Heart right ventricle (tissue), 16 donors: ENCODE data around the gene DPEP1. TPM values are rescaled to one million over a fixed set of nuclear protein-coding genes. Genes with fewer than 3 reads are reported as not detected.

Experiments used
- ATAC-seq, 8 donors: fragments of 200-7000 bp; cut with Tn5 transposase; one replicate each; pipeline ENCODE4 v1.9.1; 2020; ENCODE audit warnings: mild to moderate bottlenecking in 8 of 8, moderate library complexity in 8 of 8, moderate number of reproducible peaks in 1 of 8
- DNase-seq, 2 donors: peaks; one replicate each; pipeline ENCODE4 v3.0.0-alpha.2; 2020
- H3K27ac ChIP-seq, 10 donors: fragments of 200-600 bp; sonication (generic) in 2 of 10; one replicate each; pipeline versions ENCODE4 v1.5.0 to v1.8.0; 2020 to 2022; ENCODE audit warnings: mild to moderate bottlenecking in 3 of 10
- H3K27me3 ChIP-seq, 7 donors: fragments of 200-600 bp; one replicate each; pipeline ENCODE4 v1.8.0; 2021 to 2022; ENCODE audit warnings: mild to moderate bottlenecking in 2 of 7
- H3K36me3 ChIP-seq, 9 donors: fragments of 200-600 bp; sonication (generic) in 1 of 9; one replicate each; pipeline versions ENCODE4 v1.5.0 to v1.8.0; 2020 to 2022; ENCODE audit warnings: mild to moderate bottlenecking in 2 of 9
- H3K4me1 ChIP-seq, 9 donors: fragments of 200-600 bp; sonication (generic) in 1 of 9; one replicate each; pipeline versions ENCODE4 v1.5.0 to v1.8.0; 2020 to 2022; ENCODE audit warnings: mild to moderate bottlenecking in 4 of 9
- H3K4me3 ChIP-seq, 10 donors: fragments of 200-600 bp; sonication (generic) in 2 of 10; one replicate each; pipeline versions ENCODE4 v1.5.0 to v1.8.0; 2020 to 2022; ENCODE audit warnings: mild to moderate bottlenecking in 7 of 10, moderate library complexity in 2 of 10
- H3K9me3 ChIP-seq, 11 donors: fragments of 200-600 bp in 10 of 11; sonication (generic) in 2 of 11; one replicate each; pipeline versions ENCODE4 v1.5.0 to v1.8.0; 2013 to 2022; ENCODE audit warnings: mild to moderate bottlenecking in 2 of 11, control low read depth in 1 of 11, moderate library complexity in 1 of 11
- WGBS, 2 donors: extraction: QIAGEN DNeasy Blood & Tissue Kit; methylation state at CpG; one replicate each; pipeline ENCODE4 v1.1.7; 2013; ENCODE audit warnings: inconsistent platforms in 1 of 2; 5-methylcytosine and 5-hydroxymethylcytosine counted together
- intact Hi-C, 10 donors: fragments of 100-400 bp; cut with DNase I; formaldehyde crosslinking; loops; one replicate each; pipeline versions ENCODE4 v1.11.1 to v1.14.2; 2022
- polyA plus RNA-seq, 2 donors: library from polyadenylated mRNA; stranded (reverse); fragments of 200-250 nt; gene quantifications; one replicate each; pipeline ENCODE4 v1.2.3, GENCODE V29; 2013
- total RNA-seq, 10 donors: library from RNA; stranded (reverse); fragmentation: NEBNext Ultra II Directional in 3 of 10; extraction: Animal tissue kit (Norgen Biotek cat#: 25700) in 3 of 10; gene quantifications; one replicate each; pipeline versions ENCODE4 v1.2.1 to v1.2.4, GENCODE V29; 2021 to 2023
- TF ChIP-seq, protein P1 (sequence below), 9 donors: fragments of 200-600 bp; sonication (generic) in 2 of 9; IDR thresholded peaks; one replicate each; pipeline versions ENCODE4 v1.5.0 to v1.8.0; 2021 to 2022; ENCODE audit warnings: antibody characterized with exemption in 9 of 9, mild to moderate bottlenecking in 5 of 9, moderate library complexity in 1 of 9
- donor health status: Arrhythmogenic right ventricular cardiomyopathy.
- donor health status: ischemic (EF 13 %, LVEDD 7.1; RV severe dilation, severe dysfunction).
- donor health status: healthy with polysubstance abuse.
- donor health status: DM: no; HTN: yes; CAD: no.
- donor health status: DM: no; HTN: no; CAD: no.
- donor health status: ischemic (EF 25% LVEDD 6.9; RV normal size, moderate dysfunction).
- donor health status: ischemic (EF 25% LVEDD 5.7; RV mildly dilated, moderate dysfunction).
- donor health status: healthy.
- donor health status: DM: yes; HTN: yes; CAD: no.
- donor health status: Ischemic cardiomyopathy.
- donor health status: ischemic (EF 35%, LVEDD 5.7; RV mildly dilated, moderate dysfunction).
- donor health status: nonischemic (EF 11% LVEDD 7.7; RV severe dilation, severe dysfunction).
- donor health status: DM: yes; HTN: yes; CAD: no.
- donor health status: PGD.
- donor health status: ischemic (EF 29% LVEDD 5.4; RV normal size, mild dysfunction).
- donor health status: nonischemic (EF 23%, LVEDD 6.1; RV moderate dilation, normal function).

DPEP1 gene
- total and polyA plus RNA-seq, 12 donors = 0.09 TPM; not detected in 11

DNA sequence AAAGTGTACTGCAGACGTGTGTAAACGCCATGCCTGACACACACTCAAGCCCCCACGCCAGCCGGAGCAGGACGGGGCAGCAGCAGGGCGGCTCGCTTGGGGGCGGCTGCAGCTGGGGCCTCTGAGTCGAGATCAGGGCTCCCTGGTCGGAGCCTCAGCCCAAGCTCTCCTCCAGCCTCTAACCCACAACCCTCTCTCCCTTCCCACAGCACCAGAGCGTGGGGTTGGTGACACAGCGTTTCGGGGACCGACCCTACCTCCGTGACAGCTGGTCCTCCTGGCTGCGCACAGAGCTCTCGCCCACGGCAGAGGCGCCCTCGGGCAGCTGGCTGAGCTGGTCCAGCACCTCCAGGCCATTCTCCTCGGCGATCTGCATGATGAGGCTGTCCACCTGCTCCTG is 32.8 kb downstream of the DPEP1 start:
- DNase-seq = no peak
- H3K27me3 ChIP-seq = no peaks in the 10 kb centered on the region
- TF ChIP-seq, protein P1, sequence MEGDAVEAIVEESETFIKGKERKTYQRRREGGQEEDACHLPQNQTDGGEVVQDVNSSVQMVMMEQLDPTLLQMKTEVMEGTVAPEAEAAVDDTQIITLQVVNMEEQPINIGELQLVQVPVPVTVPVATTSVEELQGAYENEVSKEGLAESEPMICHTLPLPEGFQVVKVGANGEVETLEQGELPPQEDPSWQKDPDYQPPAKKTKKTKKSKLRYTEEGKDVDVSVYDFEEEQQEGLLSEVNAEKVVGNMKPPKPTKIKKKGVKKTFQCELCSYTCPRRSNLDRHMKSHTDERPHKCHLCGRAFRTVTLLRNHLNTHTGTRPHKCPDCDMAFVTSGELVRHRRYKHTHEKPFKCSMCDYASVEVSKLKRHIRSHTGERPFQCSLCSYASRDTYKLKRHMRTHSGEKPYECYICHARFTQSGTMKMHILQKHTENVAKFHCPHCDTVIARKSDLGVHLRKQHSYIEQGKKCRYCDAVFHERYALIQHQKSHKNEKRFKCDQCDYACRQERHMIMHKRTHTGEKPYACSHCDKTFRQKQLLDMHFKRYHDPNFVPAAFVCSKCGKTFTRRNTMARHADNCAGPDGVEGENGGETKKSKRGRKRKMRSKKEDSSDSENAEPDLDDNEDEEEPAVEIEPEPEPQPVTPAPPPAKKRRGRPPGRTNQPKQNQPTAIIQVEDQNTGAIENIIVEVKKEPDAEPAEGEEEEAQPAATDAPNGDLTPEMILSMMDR (IDR thresholded peaks at IDR 0.05) = no peak
- H3K27ac ChIP-seq = no peak overlapping the region
- H3K36me3 ChIP-seq = peaks cover 0 to 66% (median 40%) of the 10 kb centered on the region in 9 donors
- H3K4me1 ChIP-seq = peaks cover 0 to 14% (median 6%) of the 10 kb centered on the region in 9 donors
- H3K9me3 ChIP-seq = no peaks in the 10 kb centered on the region
- H3K4me3 ChIP-seq = no peak overlapping the region
- WGBS, 2 donors = 96% methylated on average over 22 of the region's 22 CpGs
- intact Hi-C loops = loop anchor here in 5 of 10 donors (10.0 kb wide), 2 partner anchors 71 to 311 kb away; partner anchors contain the start of gene CPNE7 (in 3 of the 5)
- no peak for ATAC-seq

DNA sequence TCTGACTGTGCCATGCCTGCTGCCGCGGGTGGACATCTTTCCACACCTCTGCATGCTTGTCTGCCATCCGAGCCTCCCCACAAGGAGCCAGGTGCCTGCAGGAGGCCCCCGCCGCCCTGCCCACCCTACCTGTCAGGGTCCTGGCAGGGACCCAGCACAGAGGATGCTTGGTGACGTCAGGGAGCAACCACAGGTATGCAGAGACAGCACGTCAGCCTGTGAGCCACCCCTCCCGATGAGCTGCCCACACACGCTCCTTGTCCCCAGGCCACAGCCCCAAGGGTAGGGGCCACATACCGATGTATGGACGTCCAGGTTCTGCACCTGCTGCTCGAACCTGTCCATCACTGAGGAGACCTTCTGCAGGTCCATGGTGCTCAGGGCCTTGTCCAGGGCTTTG is 33.5 kb downstream of the DPEP1 start:
- Histone ChIP-seq H3K36me3 (peaks cover 0 to 72% (median 40%) of the 10 kb centered on the region in 9 donors), H3K4me3 (no peak overlapping the region), H3K27me3 (no peaks in the 10 kb centered on the region), H3K27ac (no peak overlapping the region), H3K4me1 (peaks cover 0 to 7% (median 0%) of the 10 kb centered on the region in 9 donors), H3K9me3 (no peaks in the 10 kb centered on the region)
- DNase-seq = no peak
- intact Hi-C loops = loop anchor here in 5 of 10 donors (10.0 kb wide), 2 partner anchors 72 to 312 kb away; partner anchors contain the start of gene CPNE7 (in 3 of the 5)
- TF ChIP-seq, protein P1 (IDR thresholded peaks at IDR 0.05) = no peak
- no peak for ATAC-seq
- WGBS, 2 donors = 93 to 94% methylated on average over 12 of the region's 12 CpGs

DNA sequence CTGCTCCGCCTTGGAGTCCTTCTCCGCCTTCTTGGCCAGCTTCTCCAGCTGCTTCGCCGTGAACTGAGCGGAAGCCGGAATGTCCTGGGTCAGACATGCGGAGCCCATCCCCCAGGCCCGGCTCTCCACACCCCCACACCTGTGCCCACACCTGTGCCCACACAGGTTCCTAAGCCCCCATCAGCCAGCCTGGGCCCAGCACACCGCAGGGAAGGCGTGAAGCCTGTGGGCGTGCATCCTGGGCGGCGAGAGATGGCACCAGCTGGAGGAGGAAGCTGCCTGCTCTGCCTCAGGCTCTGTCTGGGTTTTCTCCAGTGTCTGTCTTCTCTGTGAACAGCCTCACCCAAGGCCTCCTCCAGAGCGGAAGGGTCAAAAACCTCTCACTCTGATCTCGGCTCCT is 38.1 kb downstream of the DPEP1 start:
- no peak for DNase-seq
- 89 to 95% methylated on average over 15 of the region's 15 CpGs for WGBS, 2 donors

DNA sequence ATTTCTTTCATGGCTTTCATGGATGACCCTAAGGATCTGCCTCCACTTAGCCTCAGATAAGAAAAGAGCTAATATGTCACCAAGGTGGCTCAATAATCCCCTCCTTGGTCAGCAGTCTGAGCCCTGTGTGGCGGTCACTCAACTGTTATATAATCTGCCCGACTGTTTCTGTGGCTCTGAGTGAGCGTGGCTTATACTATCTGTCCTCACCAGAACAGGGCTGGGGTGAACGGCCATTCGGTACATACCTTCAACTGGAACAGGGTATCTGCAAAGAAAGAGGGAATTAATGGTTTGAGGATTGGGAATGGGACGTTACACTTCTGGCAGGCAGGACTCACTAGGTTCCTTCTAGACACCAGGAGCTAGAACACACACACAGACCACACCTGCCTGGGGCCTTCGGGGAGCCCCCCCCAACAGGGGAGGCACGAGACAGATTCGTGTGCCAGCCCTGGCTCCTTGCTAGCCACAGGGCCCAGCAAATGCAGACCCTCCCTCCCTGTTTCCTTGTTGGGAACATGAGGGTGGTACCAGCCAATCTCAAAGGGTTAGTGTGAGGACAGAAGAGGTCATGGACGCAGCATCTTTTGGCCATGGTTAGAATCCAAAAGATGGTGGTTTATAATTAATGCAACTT is 40.3 kb downstream of the DPEP1 start:
- 89% methylated on average over 10 of the region's 10 CpGs for WGBS, 2 donors
- H3K4me1 ChIP-seq = peaks cover 9 to 24% (median 14%) of the 10 kb centered on the region in 9 donors
- ATAC-seq = no peak
- H3K27ac ChIP-seq = no peak overlapping the region
- H3K9me3 ChIP-seq = no peaks in the 10 kb centered on the region
- DNase-seq = no peak
- H3K36me3 ChIP-seq = peaks cover 0 to 52% (median 8%) of the 10 kb centered on the region in 9 donors
- intact Hi-C loops = loop anchor here in 1 of 10 donors (10.0 kb wide), 1 partner anchor 221 kb away; the partner anchor contains the start of gene TCF25
- no peak overlapping the region for H3K4me3 ChIP-seq
- no peaks in the 10 kb centered on the region for H3K27me3 ChIP-seq
- TF ChIP-seq, protein P1 (IDR thresholded peaks at IDR 0.05) = no peak

More for the DNA sequence above, 38.1 kb downstream of the DPEP1 start:
- intact Hi-C loops = loop anchor here in 1 of 10 donors (10.0 kb wide), 1 partner anchor 223 kb away; the partner anchor contains the start of gene TCF25
- no peak overlapping the region for H3K4me3 ChIP-seq
- TF ChIP-seq, protein P1 (IDR thresholded peaks at IDR 0.05) = no peak
- no peak for ATAC-seq
- H3K36me3 ChIP-seq = peaks cover 0 to 67% (median 19%) of the 10 kb centered on the region in 9 donors
- no peak overlapping the region for H3K27ac ChIP-seq
- no peaks in the 10 kb centered on the region for H3K9me3 ChIP-seq
- peaks cover 2 to 13% (median 5%) of the 10 kb centered on the region in 9 donors for H3K4me1 ChIP-seq
- no peaks in the 10 kb centered on the region for H3K27me3 ChIP-seq
